Upper lobe of left lung (tissue), 6 donors: ENCODE results near the gene TMEM250. TPM values are rescaled to one million over a fixed set of nuclear protein-coding genes. Genes with fewer than 3 reads are reported as not detected.
A peak's percentile ranks its signal among the peaks of the same experiment; 100 is the strongest.

Experiments used
- ATAC-seq, 2 donors: fragments of 200-7000 bp; cut with Tn5 transposase; one replicate each; pipeline ENCODE4 v1.9.1; 2022; ENCODE audit warnings: mild to moderate bottlenecking in 2 of 2, moderate library complexity in 2 of 2; ENCODE audit not compliant: low FRiP score in 2 of 2
- DNase-seq, 2 donors: peaks; one replicate each; pipeline ENCODE4 v3.0.0-alpha.2; 2019 to 2020
- H3K27ac ChIP-seq, 4 donors: fragments of 200-600 bp; sonication (generic); one replicate each; pipeline ENCODE4 v1.5.1; 2016 to 2019
- H3K27me3 ChIP-seq, 4 donors: fragments of 200-600 bp; sonication (generic); one replicate each; pipeline ENCODE4 v1.5.1; 2017 to 2019
- H3K36me3 ChIP-seq, 4 donors: fragments of 200-600 bp; sonication (generic); one replicate each; pipeline ENCODE4 v1.5.1; 2016 to 2019
- H3K4me1 ChIP-seq, 4 donors: fragments of 200-600 bp; sonication (generic); one replicate each; pipeline ENCODE4 v1.5.1; 2018 to 2019
- H3K4me3 ChIP-seq, 4 donors: fragments of 200-600 bp; sonication (generic); one replicate each; pipeline ENCODE4 v1.5.1; 2017 to 2019; ENCODE audit warnings: mild to moderate bottlenecking in 2 of 4, moderate library complexity in 1 of 4
- H3K9me3 ChIP-seq, 4 donors: fragments of 200-600 bp; sonication (generic); one replicate each; pipeline ENCODE4 v1.5.1; 2018 to 2019
- EP300 ChIP-seq, 4 donors: sonication (generic); formaldehyde crosslinking; IDR thresholded peaks; one replicate each; pipeline ENCODE4 v1.5.1; 2017; ENCODE audit warnings: antibody characterized with exemption in 4 of 4, control low read depth in 2 of 4
- POLR2A ChIP-seq, 4 donors: fragments of 450-650 bp; IDR thresholded peaks; one replicate each; pipeline ENCODE4 v1.5.1; 2016 to 2017; ENCODE audit warnings: antibody characterized with exemption in 4 of 4, mild to moderate bottlenecking in 2 of 4
- POLR2AphosphoS5 ChIP-seq, 2 donors: sonication (generic); formaldehyde crosslinking; IDR thresholded peaks; one replicate each; pipeline ENCODE4 v1.5.1; 2017; ENCODE audit warnings: antibody characterized with exemption in 2 of 2
- WGBS, 2 donors: methylation state at CpG; one replicate each; pipeline ENCODE4 v1.1.5; 2017 to 2018; 5-methylcytosine and 5-hydroxymethylcytosine counted together
- total RNA-seq, 6 donors: library from RNA; depleted of rRNA in 4 of 6; stranded (reverse); fragments of >200 nt in 4 of 6; gene quantifications; one replicate each; pipeline versions ENCODE4 v1.1.0 to v1.2.1, GENCODE V29; 2016 to 2021
- TF ChIP-seq, protein P1 (sequence below), 6 experiments: fragments of 450-650 bp in 4 of 6; fragments of 200-600 bp in 2 of 6; sonication (generic) in 2 of 6; IDR thresholded peaks; one replicate each; pipeline ENCODE4 v1.5.1; 2016 to 2019; ENCODE audit warnings: antibody characterized with exemption in 6 of 6
- donor health status: DM: no; HTN: no; CAD: no; lungs with moderate emphysema.
- donor health status: DM: no; HTN: yes; CAD: no; lungs with severe emphysema.

TMEM250 gene
- total RNA-seq, 6 donors from 2014 or later, result 37.6 to 49.6 (median 38.4) TPM

DNA sequence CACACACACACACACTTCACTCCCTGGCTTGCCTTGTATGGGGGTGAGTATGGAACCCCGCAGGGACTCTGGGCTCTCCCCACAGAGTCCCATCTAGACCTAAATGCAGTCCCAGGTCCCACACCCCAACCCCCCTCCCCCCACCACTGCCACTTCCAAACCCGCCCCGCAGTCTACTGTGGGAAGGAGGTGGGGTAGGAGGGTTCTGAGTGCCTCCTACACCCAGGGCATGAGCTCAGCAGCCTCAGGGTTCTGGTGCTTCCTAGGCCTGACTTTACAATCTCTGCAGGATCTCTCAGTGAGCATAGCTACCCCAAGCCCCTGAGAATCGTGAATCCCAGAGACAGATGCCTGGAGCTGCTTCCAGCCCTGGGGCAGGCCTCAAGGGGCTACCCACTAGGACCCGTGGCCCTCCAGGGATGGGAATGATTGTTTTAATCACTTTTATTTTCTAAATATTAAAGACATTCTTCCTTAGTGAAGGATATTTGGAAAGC, 22.1 kb downstream of the TMEM250 start:
- Histone ChIP-seq H3K36me3 (peaks cover 0 to 9% (median 0%) of the 10 kb centered on the region in 4 donors), H3K4me3 (no peak overlapping the region), H3K27ac (peak overlapping the region in 3 of 4 donors; percentile 24 to 96 (median 95)), H3K9me3 (no peaks in the 10 kb centered on the region), H3K27me3 (no peaks in the 10 kb centered on the region), H3K4me1 (peaks cover 32 to 58% (median 40%) of the 10 kb centered on the region in 4 donors)
- WGBS, 2 donors, result 89 to 92% methylated on average over 4 to 5 of the region's 5 CpGs
- ATAC-seq (no peak), DNase-seq (no peak)
- TF ChIP-seq, protein P1, sequence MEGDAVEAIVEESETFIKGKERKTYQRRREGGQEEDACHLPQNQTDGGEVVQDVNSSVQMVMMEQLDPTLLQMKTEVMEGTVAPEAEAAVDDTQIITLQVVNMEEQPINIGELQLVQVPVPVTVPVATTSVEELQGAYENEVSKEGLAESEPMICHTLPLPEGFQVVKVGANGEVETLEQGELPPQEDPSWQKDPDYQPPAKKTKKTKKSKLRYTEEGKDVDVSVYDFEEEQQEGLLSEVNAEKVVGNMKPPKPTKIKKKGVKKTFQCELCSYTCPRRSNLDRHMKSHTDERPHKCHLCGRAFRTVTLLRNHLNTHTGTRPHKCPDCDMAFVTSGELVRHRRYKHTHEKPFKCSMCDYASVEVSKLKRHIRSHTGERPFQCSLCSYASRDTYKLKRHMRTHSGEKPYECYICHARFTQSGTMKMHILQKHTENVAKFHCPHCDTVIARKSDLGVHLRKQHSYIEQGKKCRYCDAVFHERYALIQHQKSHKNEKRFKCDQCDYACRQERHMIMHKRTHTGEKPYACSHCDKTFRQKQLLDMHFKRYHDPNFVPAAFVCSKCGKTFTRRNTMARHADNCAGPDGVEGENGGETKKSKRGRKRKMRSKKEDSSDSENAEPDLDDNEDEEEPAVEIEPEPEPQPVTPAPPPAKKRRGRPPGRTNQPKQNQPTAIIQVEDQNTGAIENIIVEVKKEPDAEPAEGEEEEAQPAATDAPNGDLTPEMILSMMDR (IDR thresholded peaks at IDR 0.05), result no peak
- TF ChIP-seq POLR2AphosphoS5 (IDR thresholded peaks at IDR 0.05) (no peak), EP300 (IDR thresholded peaks at IDR 0.05) (no peak), POLR2A (IDR thresholded peaks at IDR 0.05) (no peak)

DNA sequence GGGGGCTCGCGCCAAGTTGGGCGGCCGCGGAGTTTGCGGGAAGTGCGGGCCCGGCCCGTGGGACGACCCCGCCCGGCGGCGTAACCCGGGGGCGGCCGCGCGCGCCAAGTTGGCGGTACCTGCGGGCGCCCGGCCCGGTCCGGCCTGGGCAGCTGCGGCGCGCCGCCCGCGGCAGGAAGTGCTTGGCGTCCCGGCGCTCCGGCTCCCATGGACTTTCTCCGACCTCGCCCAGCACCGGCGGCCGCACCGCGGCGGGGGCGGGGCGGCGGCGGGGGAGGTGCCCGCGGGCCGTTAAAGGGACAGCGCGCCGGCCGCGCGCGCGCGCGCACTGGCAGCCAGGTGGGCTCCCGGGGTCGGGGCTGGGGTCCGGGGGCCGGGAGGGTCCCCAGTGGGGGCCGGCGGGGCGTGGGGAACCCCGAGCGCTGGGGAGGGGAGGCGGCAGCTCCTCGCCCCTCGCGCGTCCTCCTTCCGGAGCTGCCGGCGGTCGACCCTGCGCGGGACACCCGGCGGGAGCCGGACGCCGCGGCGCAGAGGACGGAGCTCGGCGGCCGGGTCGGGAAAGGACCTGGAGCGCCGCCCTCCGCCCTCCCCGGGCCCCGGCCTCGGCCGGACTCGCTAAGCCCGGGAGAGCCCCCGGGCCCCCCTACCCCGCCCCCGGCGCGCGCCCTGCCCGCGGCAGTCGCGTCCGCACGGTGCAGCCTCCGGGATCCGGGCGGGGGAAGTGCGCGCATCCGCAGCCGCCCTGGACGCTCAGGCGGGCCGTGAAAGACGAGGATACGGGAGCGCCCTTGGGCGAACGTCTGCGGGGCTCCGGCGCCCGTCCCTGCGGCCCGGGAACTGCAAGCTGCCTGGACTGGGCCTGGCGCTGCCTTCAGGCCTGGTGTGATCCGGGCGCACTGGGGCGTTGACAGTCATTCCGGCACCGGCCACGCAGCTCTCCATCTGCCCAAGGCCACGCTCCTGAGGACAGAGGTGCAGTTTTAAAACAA, 23.3 kb downstream of the TMEM250 start, which contains the start of gene NACC2:
TSS of gene NACC2 (minus strand) at position 220 of the 989 bp plus-strand sequence. CDS start 44,768 bp downstream, outside the sequence.
- peaks cover 0 to 9% (median 0%) of the 10 kb centered on the region in 4 donors for H3K36me3 ChIP-seq
- no peaks in the 10 kb centered on the region for H3K27me3 ChIP-seq
- 2% methylated on average over 74 of the region's 143 CpGs; no CpG with 5 or more reads in 1 of the 2 donors for WGBS, 2 donors
- H3K27ac ChIP-seq, result peak within 1 kb of the TSS; percentile 90 to 96 (median 93)
- DNase-seq, result peak; percentile 73 to 95
- TF ChIP-seq EP300 (IDR thresholded peaks at IDR 0.05) (no peak), POLR2AphosphoS5 (IDR thresholded peaks at IDR 0.05) (peak; percentile 42 to 56), POLR2A (IDR thresholded peaks at IDR 0.05) (peak in 2 of 4 donors; percentile 15 to 45)
- TF ChIP-seq, protein P1 (IDR thresholded peaks at IDR 0.05), result peak in 1 of 6 experiments; percentile 21
- no peaks in the 10 kb centered on the region for H3K9me3 ChIP-seq
- peak within 1 kb of the TSS; percentile 64 to 97 (median 88) for H3K4me3 ChIP-seq
- peaks cover 44 to 64% (median 49%) of the 10 kb centered on the region in 4 donors for H3K4me1 ChIP-seq
- ATAC-seq, result peak in 1 of 2 donors; percentile 77

DNA sequence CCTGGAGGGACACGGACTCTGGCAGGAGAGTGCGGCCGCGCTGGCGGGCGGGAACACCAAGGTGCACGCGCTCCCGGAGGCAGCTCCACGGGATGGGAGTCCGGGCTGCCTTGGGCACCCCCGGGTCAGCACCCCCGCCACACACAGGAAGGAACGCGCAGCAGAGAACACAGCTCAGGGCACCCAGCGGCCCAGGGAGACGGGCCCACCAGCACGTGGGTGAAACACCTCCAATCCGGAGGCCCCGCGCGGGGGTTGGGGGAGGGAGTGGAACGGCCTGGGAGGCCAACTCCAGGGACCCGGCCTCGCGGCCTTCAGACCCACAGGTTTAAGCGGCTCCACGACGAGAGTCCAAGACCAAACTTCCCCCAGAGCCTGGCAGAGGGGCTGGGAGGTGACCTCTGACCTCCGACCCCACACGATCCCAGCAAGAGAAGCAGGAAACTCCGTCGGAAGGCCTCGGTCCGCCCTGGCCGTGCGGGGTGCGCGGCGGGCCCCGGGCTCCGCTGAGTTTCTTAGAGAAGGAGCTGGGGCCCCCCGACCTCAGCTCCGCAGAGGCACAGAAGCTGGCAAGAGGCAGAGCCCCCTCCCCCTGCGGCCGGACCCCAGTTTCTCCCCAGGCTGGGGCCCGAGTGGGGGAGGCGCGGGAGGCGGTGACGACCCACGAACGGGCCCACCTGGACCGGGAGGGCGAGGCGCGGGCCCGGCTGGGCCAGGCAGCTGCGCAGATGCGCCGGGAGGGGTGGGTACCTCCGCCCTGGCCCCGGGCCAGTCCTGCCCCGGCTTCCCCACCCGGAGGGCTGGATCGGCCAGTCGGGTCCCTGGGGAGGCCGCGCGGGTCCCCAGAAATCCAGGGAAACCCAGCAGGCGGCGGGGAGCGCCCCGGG, 24.4 kb downstream of the TMEM250 start:
- Histone ChIP-seq H3K4me3 (peak overlapping the region; percentile 63 to 97 (median 88)), H3K27me3 (no peaks in the 10 kb centered on the region), H3K36me3 (peaks cover 0 to 9% (median 0%) of the 10 kb centered on the region in 4 donors), H3K27ac (peak overlapping the region; percentile 90 to 96 (median 93)), H3K9me3 (no peaks in the 10 kb centered on the region), H3K4me1 (peaks cover 53 to 73% (median 60%) of the 10 kb centered on the region in 4 donors)
- peak; percentile 71 to 78 for ATAC-seq
- WGBS, 2 donors, result 1 to 36% methylated on average over 5 to 52 of the region's 74 CpGs
- peak; percentile 81 to 93 for DNase-seq
- TF ChIP-seq EP300 (IDR thresholded peaks at IDR 0.05) (no peak), POLR2AphosphoS5 (IDR thresholded peaks at IDR 0.05) (no peak), POLR2A (IDR thresholded peaks at IDR 0.05) (peak in 3 of 4 donors; percentile 15 to 44 (median 31))
- TF ChIP-seq, protein P1 (IDR thresholded peaks at IDR 0.05), result no peak

DNA sequence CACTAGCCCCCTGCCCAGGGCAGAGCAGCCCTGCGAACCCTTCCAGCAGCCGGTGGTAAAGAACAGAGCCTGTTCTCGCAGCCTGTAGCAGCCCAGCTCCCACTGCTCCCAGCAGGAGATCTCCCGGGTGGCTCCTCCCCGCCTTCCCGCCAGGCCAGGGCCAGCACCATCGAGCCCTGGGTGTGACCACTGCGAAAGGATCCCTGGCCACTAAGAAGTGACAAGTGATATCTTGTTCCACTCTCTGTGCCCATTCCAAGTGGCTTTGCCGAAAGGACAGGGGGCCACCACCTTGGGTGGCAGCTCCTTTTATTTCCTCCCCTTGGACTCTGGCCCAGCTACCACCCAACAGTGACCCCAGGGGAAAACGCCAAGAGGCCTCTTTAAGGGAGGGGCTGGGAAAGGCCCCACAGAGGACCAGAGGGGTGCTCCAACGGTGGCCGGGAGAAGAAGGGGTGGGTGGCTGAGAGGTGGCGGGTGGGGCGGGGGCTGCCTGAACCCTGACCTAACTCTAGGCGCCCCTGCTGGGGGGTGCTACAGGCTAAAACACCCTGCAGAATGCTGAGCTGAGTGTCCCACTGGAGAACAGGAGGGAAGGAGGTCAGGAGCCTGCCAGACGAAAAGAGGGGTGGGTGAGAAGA, 25.2 kb downstream of the TMEM250 start:
- 47 to 52% methylated on average over 9 to 16 of the region's 16 CpGs for WGBS, 2 donors
- DNase-seq (peak in 1 of 2 donors; percentile 71), ATAC-seq (peak in 1 of 2 donors; percentile 29)

More for the DNA sequence above, 25.2 kb downstream of the TMEM250 start:
- Histone ChIP-seq H3K4me3 (peak overlapping the region; percentile 63 to 97 (median 88)), H3K36me3 (peaks cover 0 to 9% (median 0%) of the 10 kb centered on the region in 4 donors), H3K27me3 (no peaks in the 10 kb centered on the region), H3K9me3 (no peaks in the 10 kb centered on the region), H3K27ac (peak overlapping the region; percentile 90 to 96 (median 93)), H3K4me1 (peaks cover 55 to 74% (median 63%) of the 10 kb centered on the region in 4 donors)
- peak in 1 of 2 donors; percentile 16 for TF ChIP-seq POLR2AphosphoS5 (IDR thresholded peaks at IDR 0.05)
- TF ChIP-seq, protein P1 (IDR thresholded peaks at IDR 0.05), result no peak
